ENCODE data around the gene CERCAM.
"Not testable (repeated sequence)": the region's sequence is repeated elsewhere in the genome, so short reads cannot be mapped to it uniquely, and the experiment has no call there.

GRCh38 chr9:128413728-128414127 lies 6.9 kb upstream of the CERCAM start:
- TF ChIP-seq CTCF (IDR thresholded peaks at IDR 0.05; ENCODE audit: low read length); EZH2 (IDR thresholded peaks at IDR 0.05; ENCODE audit: borderline replicate concordance, low read length): not testable (repeated sequence)
